Testis (tissue), 3 donors: ENCODE results near the gene RAB26. TPM values are rescaled to one million over a fixed set of nuclear protein-coding genes. Genes with fewer than 3 reads are reported as not detected.

Source experiments
- DNase-seq: peaks from one replicate; pipeline ENCODE4 v3.0.0-alpha.2; 2019
- H3K27ac ChIP-seq, 2 donors: fragments of 200-600 bp; sonication (generic); one replicate each; pipeline ENCODE4 v1.5.1; 2019
- H3K27me3 ChIP-seq: fragments of 200-600 bp; sonication (generic); one replicate; pipeline ENCODE4 v1.5.1; 2019
- H3K36me3 ChIP-seq: fragments of 200-600 bp; sonication (generic); one replicate; pipeline ENCODE4 v1.5.1; 2017; ENCODE audit warnings: low read depth; ENCODE audit errors: missing control alignments
- H3K4me1 ChIP-seq: fragments of 200-600 bp; sonication (generic); one replicate; pipeline ENCODE4 v1.5.1; 2019
- H3K4me3 ChIP-seq, 2 donors: fragments of 200-600 bp; sonication (generic); one replicate each; pipeline ENCODE4 v1.5.1; 2017 to 2019
- H3K9me3 ChIP-seq: fragments of 200-600 bp; sonication (generic); one replicate; pipeline ENCODE4 v1.5.1; 2017
- CTCF ChIP-seq, 3 experiments: fragments of 450-650 bp in 2 of 3; fragments of 200-600 bp in 1 of 3; sonication (generic) in 1 of 3; IDR thresholded peaks; one replicate each; pipeline ENCODE4 v1.5.1; 2016 to 2019; ENCODE audit warnings: antibody characterized with exemption in 3 of 3, mild to moderate bottlenecking in 2 of 3, moderate library complexity in 1 of 3
- POLR2A ChIP-seq: fragments of 450-650 bp; IDR thresholded peaks from one replicate; pipeline ENCODE4 v1.6.1; 2017; ENCODE audit warnings: antibody characterized with exemption, mild to moderate bottlenecking, moderate library complexity
- WGBS, 2 donors: methylation state at CpG; one replicate each; pipeline ENCODE4 v1.1.5; 2018; 5-methylcytosine and 5-hydroxymethylcytosine counted together
- intact Hi-C: fragments of 100-400 bp; cut with DNase I; formaldehyde crosslinking; loops from one replicate; pipeline ENCODE4 v1.15.1; 2023; ENCODE audit warnings: low total_unique reads
- polyA plus RNA-seq: library from polyadenylated mRNA; stranded (reverse); fragments of 350-450 nt; fragmentation: Illumina TruSeq; extraction: RNeasy Lipid Tissue Mini Kit (QIAGEN cat#74804); gene quantifications from one replicate; pipeline ENCODE4 v1.2.3, GENCODE V29; 2014; ENCODE audit warnings: low read depth, low replicate concordance; ENCODE audit not compliant: insufficient read depth
- total RNA-seq, 2 donors: library from RNA; depleted of rRNA; stranded (reverse); fragments of >200 nt; gene quantifications; one replicate each; pipeline ENCODE4 v1.2.3, GENCODE V29; 2016

The RAB26 gene
- total and polyA plus RNA-seq, 3 donors from 2014 or later, result 1.5 to 3.6 (median 3.2) TPM

- Histone ChIP-seq H3K9me3 (no peaks in the 10 kb centered on the region), H3K27me3 (no peaks in the 10 kb centered on the region), H3K27ac (no peak overlapping the region), H3K4me1 (no peaks in the 10 kb centered on the region), H3K36me3 (no peaks in the 10 kb centered on the region), H3K4me3 (no peak overlapping the region)
- no peak for DNase-seq
- TF ChIP-seq CTCF (IDR thresholded peaks at IDR 0.05), result no peak
- WGBS, 2 donors, result 86 to 92% methylated on average over 13 to 18 of the region's 18 CpGs
- intact Hi-C loops, result no loop called here
Measured at GRCh38 chr16:2167068-2167638, 18.7 kb downstream of the RAB26 start.

- intact Hi-C loops, result no loop called here
- H3K9me3 ChIP-seq, result no peaks in the 10 kb centered on the region
- TF ChIP-seq CTCF (IDR thresholded peaks at IDR 0.05) (no peak), POLR2A (no peak)
- H3K4me1 ChIP-seq, result no peaks in the 10 kb centered on the region
- no peak overlapping the region for H3K4me3 ChIP-seq
- H3K27me3 ChIP-seq, result no peaks in the 10 kb centered on the region
- DNase-seq, result no peak
- peak overlapping the region; percentile 39 to 41 for H3K27ac ChIP-seq
- H3K36me3 ChIP-seq, result no peaks in the 10 kb centered on the region
- WGBS, 2 donors, result 91% methylated on average over 14 of the region's 18 CpGs; no CpG with 5 or more reads in 1 of the 2 donors
Measured at GRCh38 chr16:2170080-2170479, 21.7 kb downstream of the RAB26 start.

- H3K27me3 ChIP-seq, result no peaks in the 10 kb centered on the region
- H3K27ac ChIP-seq, result no peak overlapping the region
- no peak for DNase-seq
- 87 to 91% methylated on average over 7 to 43 of the region's 47 CpGs for WGBS, 2 donors
- TF ChIP-seq CTCF (IDR thresholded peaks at IDR 0.05) (no peak), POLR2A (no peak)
- no peaks in the 10 kb centered on the region for H3K36me3 ChIP-seq
- H3K4me1 ChIP-seq, result no peaks in the 10 kb centered on the region
- intact Hi-C loops, result no loop called here
- no peaks in the 10 kb centered on the region for H3K9me3 ChIP-seq
- H3K4me3 ChIP-seq, result no peak overlapping the region
Measured at GRCh38 chr16:2170587-2171435, 22.4 kb downstream of the RAB26 start.

- intact Hi-C loops, result no loop called here
- no peak overlapping the region for H3K27ac ChIP-seq
- H3K4me1 ChIP-seq, result no peaks in the 10 kb centered on the region
- no peak overlapping the region for H3K4me3 ChIP-seq
- H3K27me3 ChIP-seq, result no peaks in the 10 kb centered on the region
- H3K36me3 ChIP-seq, result no peaks in the 10 kb centered on the region
- no peaks in the 10 kb centered on the region for H3K9me3 ChIP-seq
- 92 to 94% methylated on average over 23 to 28 of the region's 28 CpGs for WGBS, 2 donors
- no peak for TF ChIP-seq CTCF (IDR thresholded peaks at IDR 0.05)
- no peak for TF ChIP-seq POLR2A
- DNase-seq, result no peak
Measured at GRCh38 chr16:2171601-2172178, 23.3 kb downstream of the RAB26 start.
